Upper lobe of left lung (tissue), 6 donors: ENCODE data around the gene ZNF467. TPM values are rescaled to one million over a fixed set of nuclear protein-coding genes. Genes with fewer than 3 reads are reported as not detected.

Experiments used
- ATAC-seq, 2 donors: fragments of 200-7000 bp; cut with Tn5 transposase; one replicate each; pipeline ENCODE4 v1.9.1; 2022; ENCODE audit warnings: mild to moderate bottlenecking in 2 of 2, moderate library complexity in 2 of 2; ENCODE audit not compliant: low FRiP score in 2 of 2
- DNase-seq, 2 donors: peaks; one replicate each; pipeline ENCODE4 v3.0.0-alpha.2; 2019 to 2020
- H3K27ac ChIP-seq, 4 donors: fragments of 200-600 bp; sonication (generic); one replicate each; pipeline ENCODE4 v1.5.1; 2016 to 2019
- H3K27me3 ChIP-seq, 4 donors: fragments of 200-600 bp; sonication (generic); one replicate each; pipeline ENCODE4 v1.5.1; 2017 to 2019
- H3K36me3 ChIP-seq, 4 donors: fragments of 200-600 bp; sonication (generic); one replicate each; pipeline ENCODE4 v1.5.1; 2016 to 2019
- H3K4me1 ChIP-seq, 4 donors: fragments of 200-600 bp; sonication (generic); one replicate each; pipeline ENCODE4 v1.5.1; 2018 to 2019
- H3K4me3 ChIP-seq, 4 donors: fragments of 200-600 bp; sonication (generic); one replicate each; pipeline ENCODE4 v1.5.1; 2017 to 2019; ENCODE audit warnings: mild to moderate bottlenecking in 2 of 4, moderate library complexity in 1 of 4
- H3K9me3 ChIP-seq, 4 donors: fragments of 200-600 bp; sonication (generic); one replicate each; pipeline ENCODE4 v1.5.1; 2018 to 2019
- CTCF ChIP-seq, 6 experiments: fragments of 450-650 bp in 4 of 6; fragments of 200-600 bp in 2 of 6; sonication (generic) in 2 of 6; IDR thresholded peaks; one replicate each; pipeline ENCODE4 v1.5.1; 2016 to 2019; ENCODE audit warnings: antibody characterized with exemption in 6 of 6
- EP300 ChIP-seq, 4 donors: sonication (generic); formaldehyde crosslinking; IDR thresholded peaks; one replicate each; pipeline ENCODE4 v1.5.1; 2017; ENCODE audit warnings: antibody characterized with exemption in 4 of 4, control low read depth in 2 of 4
- POLR2A ChIP-seq, 4 donors: fragments of 450-650 bp; IDR thresholded peaks; one replicate each; pipeline ENCODE4 v1.5.1; 2016 to 2017; ENCODE audit warnings: antibody characterized with exemption in 4 of 4, mild to moderate bottlenecking in 2 of 4
- POLR2AphosphoS5 ChIP-seq, 2 donors: sonication (generic); formaldehyde crosslinking; IDR thresholded peaks; one replicate each; pipeline ENCODE4 v1.5.1; 2017; ENCODE audit warnings: antibody characterized with exemption in 2 of 2
- WGBS, 2 donors: methylation state at CpG; one replicate each; pipeline ENCODE4 v1.1.5; 2017 to 2018; 5-methylcytosine and 5-hydroxymethylcytosine counted together
- total RNA-seq, 6 donors: library from RNA; depleted of rRNA in 4 of 6; stranded (reverse); fragments of >200 nt in 4 of 6; gene quantifications; one replicate each; pipeline versions ENCODE4 v1.1.0 to v1.2.1, GENCODE V29; 2016 to 2021
- donor health status: DM: no; HTN: no; CAD: no; lungs with moderate emphysema.
- donor health status: DM: no; HTN: yes; CAD: no; lungs with severe emphysema.

Gene ZNF467
- total RNA-seq, 6 donors from 2014 or later, result 8.2 to 41.2 (median 17.4) TPM

GRCh38 chr7:149753375-149754233 is 19.8 kb downstream of the ZNF467 start:
- DNase-seq, result no peak
- ATAC-seq, result peak in 1 of 2 donors; percentile 17
- H3K4me3 ChIP-seq, result no peak overlapping the region
- H3K27ac ChIP-seq, result no peak overlapping the region
- no peaks in the 10 kb centered on the region for H3K36me3 ChIP-seq
- 54 to 55% methylated on average over 20 of the region's 20 CpGs for WGBS, 2 donors
- H3K27me3 ChIP-seq, result no peaks in the 10 kb centered on the region
- H3K9me3 ChIP-seq, result no peaks in the 10 kb centered on the region
- H3K4me1 ChIP-seq, result peaks cover 3 to 10% (median 6%) of the 10 kb centered on the region in 4 donors
- TF ChIP-seq POLR2A (IDR thresholded peaks at IDR 0.05) (no peak), POLR2AphosphoS5 (IDR thresholded peaks at IDR 0.05) (no peak), CTCF (IDR thresholded peaks at IDR 0.05) (peak in 4 of 6 experiments; percentile 12 to 34 (median 19))

GRCh38 chr7:149752646-149753045 is 20.7 kb downstream of the ZNF467 start:
- Histone ChIP-seq H3K27ac (no peak overlapping the region), H3K4me1 (peaks cover 3 to 10% (median 6%) of the 10 kb centered on the region in 4 donors), H3K9me3 (no peaks in the 10 kb centered on the region), H3K36me3 (no peaks in the 10 kb centered on the region), H3K27me3 (no peaks in the 10 kb centered on the region), H3K4me3 (no peak overlapping the region)
- WGBS, 2 donors, result 51 to 75% methylated on average over 5 of the region's 5 CpGs
- peak in 1 of 2 donors; percentile 18 for ATAC-seq
- no peak for DNase-seq
- no peak for TF ChIP-seq POLR2A (IDR thresholded peaks at IDR 0.05)
- TF ChIP-seq EP300 (IDR thresholded peaks at IDR 0.05), result no peak
- no peak for TF ChIP-seq CTCF (IDR thresholded peaks at IDR 0.05)
- no peak for TF ChIP-seq POLR2AphosphoS5 (IDR thresholded peaks at IDR 0.05)

GRCh38 chr7:149751043-149751775 is 22.2 kb downstream of the ZNF467 start:
- Histone ChIP-seq H3K4me1 (peaks cover 3 to 10% (median 6%) of the 10 kb centered on the region in 4 donors), H3K4me3 (no peak overlapping the region), H3K27me3 (no peaks in the 10 kb centered on the region), H3K27ac (no peak overlapping the region), H3K9me3 (no peaks in the 10 kb centered on the region), H3K36me3 (no peaks in the 10 kb centered on the region)
- no peak for ATAC-seq
- DNase-seq, result no peak
- 72 to 74% methylated on average over 6 to 8 of the region's 8 CpGs for WGBS, 2 donors
- TF ChIP-seq EP300 (IDR thresholded peaks at IDR 0.05) (no peak), CTCF (IDR thresholded peaks at IDR 0.05) (no peak), POLR2AphosphoS5 (IDR thresholded peaks at IDR 0.05) (no peak), POLR2A (IDR thresholded peaks at IDR 0.05) (no peak)

GRCh38 chr7:149750122-149750845 is 23.1 kb downstream of the ZNF467 start:
- Histone ChIP-seq H3K36me3 (no peaks in the 10 kb centered on the region), H3K27ac (no peak overlapping the region), H3K27me3 (no peaks in the 10 kb centered on the region), H3K9me3 (no peaks in the 10 kb centered on the region), H3K4me1 (peaks cover 3 to 10% (median 6%) of the 10 kb centered on the region in 4 donors), H3K4me3 (no peak overlapping the region)
- ATAC-seq, result no peak
- TF ChIP-seq CTCF (IDR thresholded peaks at IDR 0.05) (no peak), EP300 (IDR thresholded peaks at IDR 0.05) (no peak), POLR2A (IDR thresholded peaks at IDR 0.05) (no peak), POLR2AphosphoS5 (IDR thresholded peaks at IDR 0.05) (no peak)
- DNase-seq, result no peak
- 94 to 97% methylated on average over 9 of the region's 9 CpGs for WGBS, 2 donors
